IMR-90 (cell line): ENCODE results near the gene FYCO1. TPM values are rescaled to one million over a fixed set of nuclear protein-coding genes. Genes with fewer than 3 reads are reported as not detected.

Experiments
- ATAC-seq: fragments of 200-7000 bp; cut with Tn5 transposase; 2 replicates; pipeline ENCODE4 v1.9.1; 2020; ENCODE audit warnings: low read depth, mild to moderate bottlenecking, moderate library complexity
- BruUV-seq: library from RNA; stranded (reverse); fragments of 400-500 nt; replicated peaks from 2 replicates; lab custom pipeline; 2021; lab: Mats Ljungman, UMichigan
- CTCF ChIA-PET: fragments of 300-600 bp; formaldehyde crosslinking; extraction: SDS; loops from one replicate; lab custom pipeline; 2021; ENCODE audit warnings: antibody characterized with exemption; lab: Yijun Ruan, JAX
- POLR2A ChIA-PET: fragments of 300-600 bp; sonication (Branson Sonifier 250); formaldehyde crosslinking; loops from one replicate; lab custom pipeline; 2022; ENCODE audit warnings: antibody characterized with exemption; ENCODE audit not compliant: unreplicated experiment; lab: Charles Lee
- DNase-seq: peaks from one replicate; pipeline ENCODE4 v3.0.0; 2013
- H2AFZ ChIP-seq: replicated peaks from 2 replicates; pipeline ENCODE3; 2013; ENCODE audit warnings: low read length, mild to moderate bottlenecking; ENCODE audit not compliant: poor library complexity
- H2AK5ac ChIP-seq: 2 replicates; pipeline ENCODE4 v1.6.1; 2013; ENCODE audit warnings: low read depth, low read length, inconsistent platforms
- H2AK9ac ChIP-seq: replicated peaks from 2 replicates; pipeline ENCODE3; 2013; ENCODE audit warnings: mild to moderate bottlenecking, low read depth, low read length, moderate library complexity; ENCODE audit not compliant: poor library complexity
- H2BK120ac ChIP-seq: 2 replicates; pipeline ENCODE4 v1.6.1; 2013; ENCODE audit warnings: low read depth, low read length, inconsistent platforms
- H2BK15ac ChIP-seq: 3 replicates; pipeline ENCODE4 v1.6.1; 2013; ENCODE audit warnings: low read depth, low read length, inconsistent platforms
- H2BK20ac ChIP-seq: 2 replicates; pipeline ENCODE4 v1.6.1; 2013; ENCODE audit warnings: low read depth, mild to moderate bottlenecking, inconsistent platforms, low read length, moderate library complexity
- H2BK5ac ChIP-seq: 2 replicates; pipeline ENCODE4 v1.6.1; 2013; ENCODE audit warnings: mild to moderate bottlenecking, low read depth, low read length, inconsistent platforms; ENCODE audit not compliant: poor library complexity, severe bottlenecking
- H3K14ac ChIP-seq: replicated peaks from 2 replicates; pipeline ENCODE4 v1.6.1; 2013; ENCODE audit warnings: low read depth, low read length, inconsistent platforms
- H3K18ac ChIP-seq: 2 replicates; pipeline ENCODE4 v1.6.1; 2013; ENCODE audit warnings: low read depth, low read length, control low read depth
- H3K23ac ChIP-seq: 2 replicates; pipeline ENCODE4 v1.6.1; 2013; ENCODE audit warnings: low read depth, low read length, inconsistent platforms
- H3K27ac ChIP-seq: 2 replicates; pipeline ENCODE4 v1.5.1; 2013; ENCODE audit warnings: mild to moderate bottlenecking, control low read depth, low read length; ENCODE audit not compliant: insufficient read depth
- H3K27me3 ChIP-seq: 2 replicates; pipeline ENCODE4 v1.6.1; 2013; ENCODE audit warnings: low read length; ENCODE audit not compliant: control insufficient read depth, insufficient read depth
- H3K36me3 ChIP-seq: 2 replicates; pipeline ENCODE4 v1.6.1; 2013; ENCODE audit warnings: low read length, mixed read lengths; ENCODE audit not compliant: control insufficient read depth, insufficient read depth
- H3K4ac ChIP-seq: 2 replicates; pipeline ENCODE4 v1.6.1; 2013; ENCODE audit warnings: low read depth, low read length, inconsistent platforms
- H3K4me1 ChIP-seq: 2 replicates; pipeline ENCODE4 v1.6.1; 2013; ENCODE audit warnings: low read length, mixed read lengths; ENCODE audit not compliant: control insufficient read depth, insufficient read depth
- H3K4me2 ChIP-seq: 2 replicates; pipeline ENCODE4 v1.6.1; 2013; ENCODE audit warnings: low read depth, mild to moderate bottlenecking, control low read depth, low read length, moderate library complexity
- H3K4me3 ChIP-seq: 2 replicates; pipeline ENCODE4 v1.5.1; 2013; ENCODE audit warnings: low read depth, mild to moderate bottlenecking, control low read depth, low read length, moderate library complexity; ENCODE audit not compliant: insufficient read depth
- H3K56ac ChIP-seq: 2 replicates; pipeline ENCODE4 v1.6.1; 2013; ENCODE audit warnings: low read length, inconsistent platforms; ENCODE audit not compliant: insufficient read depth; ENCODE audit errors: extremely low read depth
- H3K79me1 ChIP-seq, 2 experiments: 2 replicates each; pipeline ENCODE4 v1.6.1; 2013; ENCODE audit warnings: low read length in 2 of 2, inconsistent platforms in 1 of 2, low read depth in 1 of 2
- H3K9ac ChIP-seq: 2 replicates; pipeline ENCODE4 v1.6.1; 2013; ENCODE audit warnings: low read depth, low read length, control low read depth
- H3K9me1 ChIP-seq: 2 replicates; pipeline ENCODE4 v1.6.1; 2013; ENCODE audit warnings: low read length, inconsistent platforms; ENCODE audit not compliant: insufficient read depth
- H3K9me3 ChIP-seq: 2 replicates; pipeline ENCODE4 v1.6.1; 2013; ENCODE audit warnings: low read length; ENCODE audit not compliant: control insufficient read depth, insufficient read depth
- H4K20me1 ChIP-seq: 2 replicates; pipeline ENCODE4 v1.6.1; 2013; ENCODE audit warnings: low read length, inconsistent platforms; ENCODE audit not compliant: insufficient read depth
- H4K5ac ChIP-seq: 2 replicates; pipeline ENCODE4 v1.6.1; 2013; ENCODE audit warnings: mild to moderate bottlenecking, low read depth, low read length, control low read depth
- H4K8ac ChIP-seq, 2 experiments: 2 replicates each; pipeline ENCODE4 v1.6.1; 2013; ENCODE audit warnings: low read depth in 2 of 2, low read length in 2 of 2, control low read depth in 1 of 2, inconsistent platforms in 1 of 2
- H4K91ac ChIP-seq: 2 replicates; pipeline ENCODE4 v1.6.1; 2013; ENCODE audit warnings: low read depth, low read length, inconsistent platforms; ENCODE audit not compliant: insufficient read depth
- BHLHE40 ChIP-seq: fragments of 150-350 bp; IDR thresholded peaks from 2 replicates; pipeline ENCODE4 v1.6.1; 2016; ENCODE audit warnings: mild to moderate bottlenecking, low read depth, low read length
- ELK1 ChIP-seq: fragments of 150-350 bp; IDR thresholded peaks from 2 replicates; pipeline ENCODE4 v1.6.1; 2016; ENCODE audit warnings: low read depth, mild to moderate bottlenecking, low read length, moderate library complexity, borderline replicate concordance
- FOS ChIP-seq: fragments of 150-350 bp; IDR thresholded peaks from 2 replicates; pipeline ENCODE4 v1.6.1; 2016; ENCODE audit warnings: low read depth, low read length
- MAZ ChIP-seq: IDR thresholded peaks from 2 replicates; pipeline ENCODE4 v1.6.1; 2012; ENCODE audit warnings: low read depth, mild to moderate bottlenecking, low read length, improper control_type of control experiment, moderate library complexity, borderline replicate concordance
- POLR2A ChIP-seq: IDR thresholded peaks from 2 replicates; pipeline ENCODE4 v1.6.1; 2012; ENCODE audit warnings: mild to moderate bottlenecking, low read depth, low read length
- RAD21 ChIP-seq: IDR thresholded peaks from 2 replicates; pipeline ENCODE4 v1.6.1; 2012; ENCODE audit warnings: low read length, improper control_type of control experiment
- RCOR1 ChIP-seq: IDR thresholded peaks from 2 replicates; pipeline ENCODE4 v1.6.1; 2012; ENCODE audit warnings: mild to moderate bottlenecking, low read length, improper control_type of control experiment; ENCODE audit not compliant: insufficient replicate concordance
- RFX5 ChIP-seq: IDR thresholded peaks from 2 replicates; pipeline ENCODE4 v1.8.0; 2012; ENCODE audit warnings: low read depth, mild to moderate bottlenecking, low read length, moderate library complexity
- SMC3 ChIP-seq: fragments of 150-350 bp; IDR thresholded peaks from 2 replicates; pipeline ENCODE4 v1.6.1; 2016; ENCODE audit warnings: low read depth, mild to moderate bottlenecking, antibody characterized with exemption, low read length, moderate library complexity
- WGBS, 2 experiments: methylation state at CpG; one replicate each; pipeline versions ENCODE4 v1.1.5 to v1.1.7; 2013; ENCODE audit warnings: missing lambda C conversion rate in 2 of 2; ENCODE audit not compliant: insufficient read length in 1 of 2; ENCODE audit errors: extremely low coverage in 2 of 2; 5-methylcytosine and 5-hydroxymethylcytosine counted together
- dilution Hi-C: fragments of 300-500 bp; cut with HindIII; formaldehyde crosslinking; loops from one replicate; pipeline ENCODE4 v1.14.3; 2018; ENCODE audit warnings: low sequenced_read_pairs; ENCODE audit not compliant: unreplicated experiment
- in situ Hi-C: fragments of 300-500 bp; cut with MboI; formaldehyde crosslinking; loops from 3 replicates; pipeline ENCODE4 v1.14.3; 2019; ENCODE audit warnings: low sequenced_read_pairs, inconsistent platforms, mixed read lengths
- intact Hi-C: fragments of 100-400 bp; cut with micrococcal nuclease; formaldehyde crosslinking; loops from 2 replicates; pipeline ENCODE4 v1.10.0; 2022
- polyA plus RNA-seq, 3 experiments: library from polyadenylated mRNA; depleted of rRNA; stranded (reverse); fragments of >200 nt; gene quantifications; 2 replicates each; pipeline ENCODE4 v1.2.3, GENCODE V29; 2012; ENCODE audit warnings: low replicate concordance in 1 of 3
- total RNA-seq: library from RNA; depleted of rRNA; stranded (reverse); fragments of >200 nt; gene quantifications from 2 replicates; pipeline ENCODE4 v1.2.3, GENCODE V29; 2012

FYCO1 gene
- total and polyA plus RNA-seq, 2 of the 4 experiments (the other 2 are of a cell fraction), result 13.7 to 20.1 TPM

- Histone ChIP-seq H3K4me2 (no peak overlapping the region), H3K23ac (no peak overlapping the region), H4K8ac (no peak overlapping the region), H4K91ac (no peak overlapping the region), H3K27me3 (no peaks in the 10 kb centered on the region), H3K36me3 (peaks cover 75% of the 10 kb centered on the region), H4K20me1 (no peaks in the 10 kb centered on the region), H2BK120ac (no peak overlapping the region), H3K4me3 (no peak overlapping the region), H2BK5ac (no peak overlapping the region), H2BK20ac (no peak overlapping the region), H3K14ac (no peak overlapping the region), H4K5ac (no peak overlapping the region), H3K18ac (no peak overlapping the region), H3K4ac (no peak overlapping the region), H2BK15ac (no peak overlapping the region), H3K9me1 (peaks cover 7% of the 10 kb centered on the region; the same call in 1 of the 2 replicates), H3K9me3 (no peaks in the 10 kb centered on the region), H3K79me1 (no peaks in the 10 kb centered on the region), H3K56ac (no peak overlapping the region), H3K27ac (no peak overlapping the region), H2AFZ (no peak overlapping the region), H3K4me1 (no peaks in the 10 kb centered on the region), H2AK9ac (no peak overlapping the region), H2AK5ac (no peak overlapping the region), H3K9ac (no peak overlapping the region)
- in situ Hi-C loops (no loop called here), dilution Hi-C loops (no loop called here), intact Hi-C loops (no loop called here)
- ATAC-seq, result no peak
- no peak for DNase-seq
- BruUV-seq, result no TSS peak
- WGBS, 2 experiments, result 100% methylated on average over 2 of the region's 5 CpGs; no CpG with 5 or more reads in 1 of the 2 experiments
- CTCF ChIA-PET, result no interaction called here
- POLR2A ChIA-PET, result no interaction called here
- no peak for TF ChIP-seq MAZ
- no peak for TF ChIP-seq RAD21
- no peak for TF ChIP-seq BHLHE40
- no peak for TF ChIP-seq ELK1
- TF ChIP-seq SMC3, result no peak
- no peak for TF ChIP-seq RFX5
- no peak for TF ChIP-seq RCOR1
- no peak for TF ChIP-seq FOS
- no peak for TF ChIP-seq POLR2A
Measured at GRCh38 chr3:45962033-45962432, 33.6 kb downstream of the FYCO1 start.
